ENCODE measurements around the gene SLC5A10. TPM values are rescaled to one million over a fixed set of nuclear protein-coding genes. Genes with fewer than 3 reads are reported as not detected.

The SLC5A10 gene
- total RNA-seq, 1 donor from 2014 or later = not detected

DNA sequence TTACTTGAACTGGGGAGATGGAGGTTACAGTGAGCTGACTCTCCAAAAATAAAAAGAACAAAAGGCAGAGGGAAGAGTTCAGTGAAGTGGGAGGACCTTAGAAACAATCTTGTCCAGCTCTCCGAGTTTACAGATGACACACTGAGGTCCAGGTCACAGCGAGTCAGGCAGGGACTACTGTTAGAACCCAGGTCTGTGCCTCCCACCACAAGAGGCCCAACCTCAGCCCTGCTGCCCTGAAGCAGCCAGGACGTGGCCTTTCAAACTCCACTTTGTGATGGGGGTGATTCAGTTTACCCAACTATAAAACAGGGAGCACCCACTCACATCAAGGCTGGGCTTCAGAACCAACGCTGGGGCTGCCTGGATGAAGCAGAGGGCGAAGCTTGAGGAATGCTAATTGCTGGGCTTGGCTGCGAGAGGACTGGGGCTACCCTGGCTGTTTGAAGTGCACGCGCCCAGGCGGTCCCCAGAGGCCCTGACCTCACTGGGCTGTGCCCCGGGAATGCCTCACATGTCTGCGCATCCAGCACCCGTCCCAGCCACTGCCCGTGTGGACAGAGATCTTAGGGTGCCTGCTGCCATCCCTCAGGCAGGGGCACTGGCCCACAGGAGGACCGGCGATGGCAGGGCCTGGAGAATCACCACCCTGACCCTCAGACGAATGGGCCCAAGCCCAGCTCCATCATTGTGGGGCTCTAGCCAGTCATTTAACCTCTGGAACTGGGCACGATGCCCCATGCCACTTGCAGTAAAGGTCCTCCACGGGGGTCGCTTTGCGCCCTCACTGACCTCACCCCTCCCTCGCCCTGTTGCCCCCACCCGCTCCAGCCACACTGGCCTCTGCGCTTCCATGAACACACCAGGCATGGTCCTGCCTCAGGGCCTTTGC lies 11.4 kb downstream of the SLC5A10 start:
- DNase-seq (ENCODE audit: low read depth) = no peak

DNA sequence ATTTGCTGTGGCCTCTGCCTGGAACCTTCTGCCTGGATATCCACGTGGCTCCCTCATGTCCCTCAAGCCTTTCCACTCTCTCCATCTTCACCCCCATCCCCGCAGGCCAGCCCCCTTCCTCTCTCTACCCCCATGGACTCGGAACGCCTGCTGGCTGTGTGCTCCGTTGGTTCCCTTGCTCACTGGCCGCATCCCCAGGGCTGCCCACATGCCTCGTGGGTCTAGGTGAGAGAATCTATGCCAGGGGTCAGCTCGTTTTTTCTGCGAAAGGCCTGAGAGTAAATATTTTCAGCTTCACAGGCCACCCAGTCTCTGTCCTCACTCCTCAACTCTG lies 12.0 kb downstream of the SLC5A10 start:
- no peak for DNase-seq (ENCODE audit: low read depth)

DNA sequence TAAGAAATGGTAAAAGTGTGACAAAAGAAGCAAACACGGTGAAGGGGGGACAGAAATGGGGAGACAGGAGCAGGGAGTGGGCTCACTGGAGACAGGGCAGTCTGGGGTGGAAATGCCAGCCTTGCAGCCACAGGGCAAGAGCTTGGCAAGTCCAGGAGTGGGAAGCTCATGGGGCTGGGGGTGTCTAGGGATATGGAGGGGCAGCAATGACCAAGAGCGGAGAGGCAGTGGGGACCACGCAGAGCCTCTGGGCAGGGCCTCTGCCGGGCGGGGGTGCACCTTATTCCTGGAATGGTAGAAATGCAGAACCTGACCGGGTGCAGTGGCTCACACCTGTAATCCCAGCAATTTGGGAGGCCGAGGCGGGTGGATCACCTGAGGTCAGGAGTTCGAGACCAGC lies 12.6 kb downstream of the SLC5A10 start:
- no peak for DNase-seq (ENCODE audit: low read depth)

DNA sequence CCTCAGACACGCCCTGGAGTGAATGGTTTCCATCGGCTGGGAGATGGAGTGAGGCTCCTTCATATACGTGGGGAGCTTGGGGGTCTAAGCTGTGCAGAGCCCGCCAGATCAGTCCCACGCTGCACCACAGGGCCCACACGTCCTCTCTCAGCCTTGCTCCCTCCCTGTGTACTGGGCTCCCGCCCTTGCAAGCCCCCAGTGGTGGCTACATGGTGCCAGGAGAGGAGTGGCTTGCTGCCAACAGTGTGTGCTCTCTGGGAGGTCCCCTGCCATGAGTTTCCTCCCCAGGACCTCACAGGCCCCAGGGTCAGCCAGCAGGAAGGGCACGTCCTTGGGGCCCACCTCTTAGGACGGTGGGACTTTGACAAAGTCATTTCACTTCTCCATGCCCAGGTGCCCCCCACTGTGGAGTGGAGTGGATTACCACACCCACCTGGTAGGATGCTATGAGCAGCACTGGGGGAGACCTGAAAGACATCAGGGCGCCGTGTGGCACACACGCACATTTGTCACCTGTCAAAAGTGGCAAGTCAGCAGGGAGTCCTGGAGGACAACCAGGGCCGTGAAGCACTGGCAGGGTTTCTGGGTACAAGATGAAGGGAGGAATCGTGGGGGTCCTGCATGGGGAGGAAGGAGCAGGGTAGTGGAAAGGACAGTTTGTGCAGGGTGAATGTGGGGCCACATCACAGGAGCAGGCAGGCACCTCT lies 13.7 kb downstream of the SLC5A10 start:
- no peak for DNase-seq (ENCODE audit: low read depth)

DNA sequence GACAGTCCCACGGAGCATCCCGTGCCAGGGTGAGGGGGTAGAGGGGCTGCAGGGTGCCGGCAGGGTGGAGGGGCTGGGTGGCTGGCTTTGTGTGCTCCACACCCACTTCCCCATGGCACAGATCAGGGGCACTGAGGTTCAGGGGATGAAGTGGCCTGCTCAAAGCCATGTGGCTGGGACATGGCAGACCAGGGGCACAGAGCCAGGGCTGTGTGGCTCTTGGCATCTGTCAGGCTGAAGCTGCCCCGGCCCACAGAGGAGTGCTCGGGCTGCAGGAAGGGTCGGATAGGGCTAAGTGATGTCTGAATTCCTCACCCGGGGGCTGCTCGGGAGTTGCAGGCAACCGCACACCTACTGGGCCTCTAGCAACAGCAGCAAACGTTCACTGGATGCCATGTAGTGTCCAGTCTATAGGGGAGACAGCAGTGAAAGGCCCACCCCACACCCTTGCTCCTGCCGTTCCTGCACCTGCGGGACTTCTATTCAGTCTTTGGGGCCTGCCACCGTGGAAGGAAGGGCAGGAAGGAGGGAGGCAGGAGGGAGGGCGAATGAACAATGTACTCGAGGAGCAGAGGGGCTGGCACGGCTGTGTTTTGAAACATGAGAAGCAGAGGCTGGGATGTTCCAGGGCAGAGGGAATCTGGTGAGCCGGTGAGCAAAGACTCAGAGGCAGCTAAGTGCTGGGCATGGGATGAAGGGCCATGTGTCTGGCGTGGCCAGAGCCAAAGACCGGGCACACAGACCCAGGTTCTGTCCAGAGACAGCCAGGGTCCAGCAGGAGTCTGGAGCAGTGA lies 15.1 kb downstream of the SLC5A10 start:
- peak; percentile 62 for DNase-seq (ENCODE audit: low read depth)

DNA sequence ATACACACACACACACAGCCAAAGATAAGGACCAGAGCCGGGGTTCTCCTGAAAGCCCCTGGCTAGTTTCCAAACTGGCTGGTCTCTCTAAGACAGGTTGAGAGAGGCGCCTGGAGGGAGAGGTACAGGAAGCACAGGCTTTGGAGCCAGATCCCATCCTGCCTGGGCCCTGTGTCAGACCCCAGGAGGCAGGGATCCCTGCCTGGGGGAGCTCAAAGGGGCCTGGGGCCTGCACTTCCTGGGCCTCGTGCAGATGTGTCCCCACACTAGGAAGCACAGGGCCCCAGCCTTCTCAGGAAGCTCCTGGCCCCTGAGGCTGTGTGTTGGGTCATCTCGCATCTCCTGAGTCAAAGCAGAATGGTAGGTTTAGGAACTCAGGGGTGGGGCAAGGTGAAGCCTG lies 16.0 kb downstream of the SLC5A10 start:
- DNase-seq (ENCODE audit: low read depth) = no peak

DNA sequence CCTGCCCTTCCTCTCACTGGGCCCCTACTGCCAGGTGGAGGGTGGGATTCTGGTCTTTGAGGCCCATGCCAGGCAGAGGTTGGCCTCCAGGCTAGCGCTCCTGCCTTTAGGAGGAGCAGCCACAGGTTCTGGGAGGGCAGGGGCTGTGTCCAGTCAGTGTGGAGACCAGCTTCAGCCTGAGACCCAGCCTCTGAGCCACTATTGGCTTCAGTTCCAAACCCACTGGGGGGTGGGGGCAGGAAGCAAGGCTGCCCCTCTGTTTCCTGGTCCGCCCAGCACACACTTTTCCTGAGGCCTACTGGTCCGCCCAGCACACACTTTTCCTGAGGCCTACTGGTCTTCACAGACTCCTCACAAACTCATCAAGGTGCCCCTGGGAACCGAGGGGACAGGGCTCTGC lies 16.4 kb downstream of the SLC5A10 start:
- DNase-seq (ENCODE audit: low read depth) = no peak

DNA sequence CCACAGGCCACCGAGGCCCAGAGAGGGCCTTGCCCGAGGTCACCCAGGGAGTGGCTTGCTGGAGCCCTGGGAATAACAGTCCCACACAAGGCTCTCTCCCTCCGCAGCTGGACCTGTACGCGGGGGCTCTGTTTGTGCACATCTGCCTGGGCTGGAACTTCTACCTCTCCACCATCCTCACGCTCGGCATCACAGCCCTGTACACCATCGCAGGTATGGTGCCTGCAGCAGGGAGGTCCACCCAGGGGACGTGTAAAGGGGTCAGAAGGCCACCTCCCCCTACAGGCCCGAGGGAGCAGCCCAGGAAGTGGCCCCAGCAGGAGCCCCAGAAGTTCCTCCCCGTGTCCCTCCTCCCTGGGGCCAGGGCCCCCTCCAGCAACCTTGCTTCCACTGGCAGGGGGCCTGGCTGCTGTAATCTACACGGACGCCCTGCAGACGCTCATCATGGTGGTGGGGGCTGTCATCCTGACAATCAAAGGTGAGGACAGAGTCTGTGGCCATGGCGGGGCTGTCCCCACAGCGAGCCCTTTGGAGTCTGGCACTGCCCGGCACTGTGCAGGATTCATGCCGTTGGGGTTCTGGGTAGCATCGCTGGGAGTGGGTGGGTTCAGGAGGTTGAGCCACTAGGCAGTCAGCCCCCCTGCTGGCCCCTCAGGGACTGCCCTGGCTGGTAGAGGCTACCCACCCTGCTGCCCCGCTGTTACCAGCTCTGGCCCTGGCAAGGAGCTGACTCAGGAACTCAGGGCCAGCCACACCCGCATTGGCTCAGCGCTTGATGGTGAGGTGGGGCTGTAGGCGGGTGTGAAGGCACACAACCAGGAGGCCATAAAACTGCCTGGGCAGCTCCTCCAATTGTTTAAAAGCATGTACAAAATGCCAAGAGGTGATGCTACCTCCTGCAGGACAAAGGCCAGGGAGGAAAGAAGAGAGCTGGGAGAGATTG lies 17.3 kb downstream of the SLC5A10 start:
- no peak for DNase-seq (ENCODE audit: low read depth)

DNA sequence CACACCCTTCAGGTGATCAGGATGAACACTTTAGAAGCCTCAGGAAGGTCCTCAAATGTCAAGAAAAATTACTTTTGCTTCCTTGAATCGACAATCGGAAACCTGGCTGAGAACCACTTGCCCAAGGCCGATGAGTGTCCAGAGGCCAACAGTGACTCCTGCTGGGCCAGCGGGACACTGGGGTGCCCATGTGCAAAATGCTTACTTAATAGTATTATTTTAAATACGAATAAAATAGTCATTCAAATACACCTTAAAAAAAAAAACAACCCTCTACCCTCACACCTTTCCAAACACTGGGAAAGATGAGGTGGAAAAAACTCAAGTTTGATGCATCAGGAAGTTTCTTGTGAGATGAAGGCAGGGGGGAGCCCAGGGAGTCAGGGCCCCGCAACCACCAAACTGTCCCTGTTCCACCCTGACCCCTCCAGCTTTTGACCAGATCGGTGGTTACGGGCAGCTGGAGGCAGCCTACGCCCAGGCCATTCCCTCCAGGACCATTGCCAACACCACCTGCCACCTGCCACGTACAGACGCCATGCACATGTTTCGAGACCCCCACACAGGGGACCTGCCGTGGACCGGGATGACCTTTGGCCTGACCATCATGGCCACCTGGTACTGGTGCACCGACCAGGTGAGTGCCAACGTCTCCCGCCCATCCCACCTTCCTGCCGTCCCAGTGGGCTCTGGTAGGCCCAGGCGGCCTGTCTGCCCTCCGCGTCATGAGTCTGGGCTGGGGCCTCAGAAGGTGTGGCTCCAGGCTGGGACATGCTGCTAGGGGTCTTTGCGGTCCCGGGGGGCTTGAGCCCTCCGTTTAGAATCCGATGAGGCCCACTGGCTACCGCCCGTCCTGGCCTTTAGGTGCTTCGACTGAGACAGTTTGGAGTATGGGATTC lies 18.9 kb downstream of the SLC5A10 start:
- no peak for DNase-seq (ENCODE audit: low read depth)

DNA sequence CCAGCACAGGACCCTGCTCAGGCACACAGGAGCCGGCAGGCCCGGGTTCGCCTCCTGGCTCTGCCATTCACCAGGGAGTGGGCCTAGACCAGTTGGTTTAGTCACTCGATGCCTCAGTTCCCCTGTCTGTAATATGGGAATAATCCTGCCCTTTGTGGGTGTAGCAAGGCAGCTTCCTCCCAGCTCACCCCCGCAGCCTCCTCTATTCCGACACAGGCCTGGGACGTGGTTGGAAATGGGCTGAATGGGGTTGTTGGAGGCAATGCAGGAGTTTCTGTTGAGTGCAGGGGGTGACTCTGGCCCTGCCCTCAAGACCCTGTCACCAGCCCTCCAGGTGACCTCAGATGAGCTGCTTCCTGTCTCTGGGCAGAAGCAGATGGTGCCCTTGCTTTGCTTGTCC lies 19.8 kb downstream of the SLC5A10 start:
- no peak for DNase-seq (ENCODE audit: low read depth)

DNA sequence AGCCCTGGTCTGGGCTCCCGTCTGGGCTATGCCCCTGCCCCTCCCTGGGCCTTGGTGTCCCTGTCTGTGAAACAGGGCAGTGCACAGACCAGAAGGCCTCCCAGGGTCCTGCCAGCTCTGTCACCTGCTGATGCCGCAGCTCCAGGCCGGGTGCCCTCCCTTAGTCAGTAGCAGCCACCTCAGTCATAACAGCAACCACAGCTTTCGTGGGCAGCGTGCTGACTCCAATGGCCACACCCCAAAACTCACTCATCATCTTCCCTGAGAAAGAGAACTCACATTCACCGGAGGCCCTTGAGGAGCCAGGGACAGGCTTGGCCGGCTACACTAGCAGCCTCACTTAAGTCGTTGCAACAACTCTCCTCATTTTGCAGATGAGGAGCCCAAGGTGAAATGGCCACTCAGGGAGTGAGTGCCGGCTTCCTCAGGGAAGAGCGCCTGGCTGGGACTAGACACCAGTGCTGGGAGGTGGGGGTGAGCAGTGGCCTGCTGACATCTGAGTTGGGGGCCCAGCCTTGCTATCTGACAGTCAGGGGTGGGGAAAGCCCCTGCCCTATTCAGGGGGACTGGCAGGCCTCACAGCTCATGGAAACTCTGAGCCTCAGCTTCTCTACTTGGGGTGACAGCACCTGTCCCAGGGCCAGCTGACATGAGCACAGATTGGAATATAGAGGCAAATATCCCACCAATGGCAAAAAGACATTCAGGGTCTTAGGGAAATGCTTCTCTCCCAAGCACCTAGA lies 22.6 kb downstream of the SLC5A10 start:
- peak; percentile 59 for DNase-seq (ENCODE audit: low read depth)

DNA sequence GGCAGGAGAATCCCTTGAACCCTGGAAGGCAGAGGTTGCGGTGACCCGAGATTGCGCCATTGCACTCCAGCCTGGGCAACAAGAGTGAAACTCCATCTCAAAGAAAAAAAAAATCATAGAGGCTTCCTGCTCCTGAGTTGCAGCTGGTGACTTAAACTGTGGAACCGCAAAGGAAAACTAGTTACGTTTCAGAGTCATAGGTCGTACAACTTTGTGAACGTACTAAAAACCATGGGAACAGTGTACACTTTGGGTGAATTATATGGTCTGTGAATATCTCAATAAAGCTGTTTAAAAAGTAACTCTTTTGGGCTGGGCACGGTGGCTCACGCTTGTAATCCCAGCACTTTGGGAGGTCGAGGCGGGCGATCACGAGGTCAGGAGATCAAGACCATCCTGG lies 23.6 kb downstream of the SLC5A10 start:
- DNase-seq (ENCODE audit: low read depth) = no peak

DNA sequence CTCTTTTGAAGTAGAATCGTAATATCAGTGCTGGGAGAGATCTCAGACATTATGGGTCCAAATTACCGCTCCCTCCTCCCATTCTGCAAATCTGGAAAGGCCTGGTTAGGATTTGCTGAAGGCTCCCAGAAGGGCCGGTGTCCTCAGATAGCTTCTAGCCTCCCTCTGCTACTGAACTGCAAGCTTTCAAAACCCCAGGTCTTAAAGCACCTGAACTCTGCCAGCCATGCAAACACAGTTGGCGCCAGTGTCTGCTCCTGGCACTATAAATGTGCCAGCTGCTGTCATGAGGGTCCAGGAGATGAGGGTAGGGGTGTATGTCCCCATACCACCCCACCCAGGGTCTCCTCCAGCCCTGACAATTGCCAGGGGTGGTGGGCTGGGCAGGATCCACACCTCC lies 24.2 kb downstream of the SLC5A10 start:
- DNase-seq (ENCODE audit: low read depth) = no peak

DNA sequence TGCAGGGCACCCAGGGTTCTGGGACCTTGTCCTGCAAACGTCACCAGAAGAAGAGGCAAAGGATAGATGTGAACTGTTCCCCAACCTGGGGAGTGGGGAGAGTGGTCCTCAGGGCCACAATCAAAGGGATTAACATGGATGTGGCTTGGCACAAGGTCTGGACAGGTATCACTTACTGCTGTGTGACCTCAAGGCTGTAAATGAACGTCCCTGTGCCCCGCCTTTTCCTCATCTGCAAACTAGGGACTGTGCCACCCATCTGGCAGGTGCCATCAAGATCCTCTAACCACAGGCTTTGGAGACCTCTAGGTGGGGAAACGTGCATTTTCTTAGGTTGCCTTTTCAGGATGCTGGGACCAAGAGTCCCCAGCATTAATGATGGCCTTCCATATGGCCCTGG lies 25.1 kb downstream of the SLC5A10 start:
- no peak for DNase-seq (ENCODE audit: low read depth)

DNA sequence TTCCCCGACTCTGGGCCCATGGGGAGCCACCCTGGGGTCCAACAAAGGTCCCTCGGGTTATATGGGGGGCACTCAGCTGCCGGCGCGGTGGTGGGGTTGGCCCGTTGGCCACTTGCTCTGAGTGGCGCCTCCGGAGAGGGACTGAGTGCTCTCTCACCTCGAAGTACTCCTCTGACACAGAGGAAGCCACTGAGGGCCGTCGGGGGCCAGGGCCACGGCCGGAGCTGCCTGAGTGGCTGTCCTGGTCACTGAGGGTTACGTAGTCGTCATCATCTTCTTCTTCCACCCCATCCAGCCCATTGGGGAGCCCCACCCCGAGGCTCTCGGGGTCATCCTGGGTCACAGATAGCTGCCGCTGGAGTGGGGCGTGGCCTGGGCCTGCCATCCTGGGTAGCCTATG lies 25.7 kb downstream of the SLC5A10 start:
- DNase-seq (ENCODE audit: low read depth) = no peak

DNA sequence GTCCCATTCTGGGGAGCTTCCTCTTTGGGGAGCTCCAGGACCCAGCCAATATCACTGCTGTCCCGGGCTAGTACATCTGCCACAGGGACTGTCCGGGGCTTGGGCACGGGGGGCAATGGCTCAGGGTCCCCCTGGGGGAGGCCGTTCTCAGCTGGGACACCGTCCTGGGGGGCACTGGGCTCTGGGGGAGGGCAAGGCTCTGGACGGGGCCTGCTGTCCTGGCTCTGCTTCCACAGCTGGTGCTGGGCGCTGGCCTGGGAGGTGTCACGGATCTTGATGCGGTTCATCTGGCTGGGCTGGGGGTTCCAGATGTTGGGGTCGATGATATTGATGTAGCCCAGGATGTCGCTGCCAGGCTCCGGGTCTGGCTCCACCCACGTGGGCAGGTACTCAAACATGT lies 26.1 kb downstream of the SLC5A10 start:
- DNase-seq (ENCODE audit: low read depth) = no peak

DNA sequence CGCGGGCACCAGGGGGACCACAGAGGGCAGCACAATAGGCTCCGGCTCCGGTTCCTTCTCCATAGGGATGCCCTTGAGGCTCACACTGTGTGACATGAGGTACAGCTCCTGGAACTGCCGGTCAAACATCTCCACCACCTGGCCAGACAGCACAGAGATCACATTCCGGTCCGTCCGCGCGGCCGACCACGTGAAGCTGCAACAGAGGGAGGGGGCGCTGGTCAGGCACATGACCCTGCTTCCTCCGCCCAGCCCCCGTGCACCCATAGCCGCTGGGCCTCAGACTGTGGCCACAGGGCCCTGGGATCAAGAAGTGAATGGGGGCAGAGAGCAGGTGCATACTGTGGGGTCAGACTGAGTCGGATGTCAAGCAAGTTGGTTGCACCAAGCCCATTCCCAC lies 26.7 kb downstream of the SLC5A10 start:
- DNase-seq (ENCODE audit: low read depth) = no peak

DNA sequence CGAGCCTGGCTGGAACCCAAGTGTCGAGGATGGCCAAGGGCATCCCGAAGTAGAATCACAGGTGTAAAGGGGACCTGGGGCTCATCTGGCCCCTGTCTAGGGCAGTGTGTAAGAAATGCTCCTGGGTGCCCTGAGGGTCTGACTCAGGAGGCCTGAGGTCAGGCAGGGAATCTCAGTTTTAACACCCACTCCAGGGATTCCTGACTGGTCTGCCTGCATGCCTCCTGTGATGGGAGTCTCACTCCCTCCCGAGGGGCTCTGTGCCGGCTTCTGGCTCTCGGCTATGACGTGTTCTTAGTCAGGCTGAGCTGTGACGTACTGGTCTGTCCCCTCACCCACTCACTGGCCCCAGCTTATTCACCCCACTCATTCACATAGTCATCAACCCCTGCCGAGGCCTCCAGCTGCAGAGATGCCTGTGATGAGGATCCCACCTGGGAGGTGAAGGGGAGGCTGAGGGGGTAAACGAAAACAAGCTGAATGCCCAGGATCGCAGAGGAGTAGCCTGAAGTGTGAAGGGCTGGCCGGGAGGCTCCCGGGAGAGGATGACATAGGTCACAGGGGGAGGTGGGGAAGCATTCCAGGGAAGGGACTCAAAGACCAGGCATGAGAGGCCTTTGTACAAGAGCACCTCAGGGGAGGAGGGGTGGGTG lies 28.8 kb downstream of the SLC5A10 start:
- DNase-seq (ENCODE audit: low read depth) = no peak

DNA sequence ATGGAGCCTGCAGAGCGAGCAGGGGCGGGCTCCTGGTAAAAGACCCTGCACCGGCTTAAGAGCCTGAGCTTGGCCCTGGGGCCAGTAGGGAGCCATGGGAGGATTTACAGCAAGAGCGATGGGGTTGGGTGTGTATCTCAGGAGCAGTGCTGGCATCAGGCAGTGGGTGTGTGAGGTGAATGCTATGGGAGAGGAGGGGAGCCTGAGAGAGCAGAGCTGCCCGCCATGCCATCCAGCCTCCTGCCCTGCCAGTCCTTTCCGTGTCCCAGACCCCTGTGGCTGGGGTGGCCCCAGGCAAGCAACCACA lies 29.3 kb downstream of the SLC5A10 start:
- DNase-seq (ENCODE audit: low read depth) = no peak

Data from myocyte (in vitro differentiated cells).